ENCODE data around the gene CD74. TPM values are rescaled to one million over a fixed set of nuclear protein-coding genes. Genes with fewer than 3 reads are reported as not detected.

The CD74 gene
- total and polyA plus RNA-seq, 2 of the 4 experiments (the other 2 are of a cell fraction): 0.18 to 1.1 TPM

GRCh38 chr5:150446088-150446487 is 33.4 kb upstream of the CD74 start:
- H2BK20ac ChIP-seq (ENCODE audit: low read depth, low read length): no peak overlapping the region
- no peak overlapping the region for H3K14ac ChIP-seq (replicated peaks; ENCODE audit: low read depth, low read length)
- H3K9me3 ChIP-seq (ENCODE audit: control insufficient read depth, insufficient read depth, low read length): no peaks in the 10 kb centered on the region
- no peak for ATAC-seq (ENCODE audit: low read depth)
- H3K4me2 ChIP-seq (ENCODE audit: low read depth, low read length): no peak overlapping the region
- H4K8ac ChIP-seq (ENCODE audit: low read depth in 2 of 2, low read length in 2 of 2): no peak overlapping the region
- peaks cover 9% of the 10 kb centered on the region for H3K9me1 ChIP-seq (ENCODE audit: insufficient read depth, low read length)
- no peaks in the 10 kb centered on the region for H3K27me3 ChIP-seq (ENCODE audit: control insufficient read depth, insufficient read depth, low read length)
- no TSS peak for BruUV-seq (replicated peaks)
- H3K36me3 ChIP-seq (ENCODE audit: control insufficient read depth, insufficient read depth, low read length): peaks cover 54% of the 10 kb centered on the region
- ChIA-PET POLR2A (ENCODE audit: unreplicated experiment) (interaction anchor here (0.6 kb wide), 2 partner anchors 101 to 127 kb away, joined by 4 read pairs; no protein-coding TSS in a partner anchor), CTCF (no interaction called here)
- no peak overlapping the region for H3K4ac ChIP-seq (ENCODE audit: low read depth, low read length)
- peaks cover 4% of the 10 kb centered on the region for H3K4me1 ChIP-seq (ENCODE audit: control insufficient read depth, insufficient read depth, low read length)
- in situ Hi-C loops (cut with MboI; ENCODE audit: low sequenced_read_pairs): loop anchor here (25.0 kb wide), 2 partner anchors 609 to 809 kb away; no protein-coding TSS in a partner anchor
- WGBS, 2 experiments (ENCODE audit: extremely low coverage in 2 of 2, insufficient read length in 1 of 2): no CpG with 5 or more reads among the region's 2 CpGs
- H2BK5ac ChIP-seq (ENCODE audit: low read depth, low read length, poor library complexity, severe bottlenecking): no peak overlapping the region
- no peak overlapping the region for H2AK9ac ChIP-seq (replicated peaks; ENCODE audit: low read depth, low read length, poor library complexity)
- no peak for DNase-seq
- H3K4me3 ChIP-seq (ENCODE audit: insufficient read depth, low read depth, low read length): no peak overlapping the region
- H4K5ac ChIP-seq (ENCODE audit: low read depth, low read length): no peak overlapping the region
- H3K27ac ChIP-seq (ENCODE audit: insufficient read depth, low read length): no peak overlapping the region
- H4K91ac ChIP-seq (ENCODE audit: insufficient read depth, low read depth, low read length): no peak overlapping the region
- no peak overlapping the region for H2AFZ ChIP-seq (replicated peaks; ENCODE audit: low read length, poor library complexity)
- TF ChIP-seq MXI1 (IDR thresholded peaks at IDR 0.05; ENCODE audit: borderline replicate concordance, low read depth, low read length): no peak
- no peak for TF ChIP-seq USF2 (IDR thresholded peaks at IDR 0.05; ENCODE audit: low read depth, low read length)
- no peak for TF ChIP-seq SMC3 (IDR thresholded peaks at IDR 0.05; ENCODE audit: low read depth, low read length)
- TF ChIP-seq FOS (IDR thresholded peaks at IDR 0.05; ENCODE audit: low read depth, low read length): no peak
- TF ChIP-seq MAFK (IDR thresholded peaks at IDR 0.05; ENCODE audit: low read depth, low read length): no peak
- no peak for TF ChIP-seq POLR2A (IDR thresholded peaks at IDR 0.05; ENCODE audit: low read depth, low read length)
- TF ChIP-seq RCOR1 (IDR thresholded peaks at IDR 0.05; ENCODE audit: insufficient replicate concordance, low read length): no peak
- no peak for TF ChIP-seq NFE2L2 (IDR thresholded peaks at IDR 0.05; ENCODE audit: low read depth, low read length)
- no peak for TF ChIP-seq CTCF (conservative IDR thresholded peaks at IDR 0.05; ENCODE audit: low read depth, low read length)
- no peak for TF ChIP-seq ELK1 (IDR thresholded peaks at IDR 0.05; ENCODE audit: borderline replicate concordance, low read depth, low read length)
- no peak for TF ChIP-seq RAD21 (IDR thresholded peaks at IDR 0.05; ENCODE audit: low read length)
- no peak for TF ChIP-seq MAZ (IDR thresholded peaks at IDR 0.05; ENCODE audit: borderline replicate concordance, low read depth, low read length)
- no peak for TF ChIP-seq CEBPB (IDR thresholded peaks at IDR 0.05; ENCODE audit: low read depth, low read length)
- TF ChIP-seq CHD1 (IDR thresholded peaks at IDR 0.05; ENCODE audit: low read depth, low read length): no peak
- no peak for TF ChIP-seq RFX5 (IDR thresholded peaks at IDR 0.05; ENCODE audit: low read depth, low read length)
- TF ChIP-seq BHLHE40 (IDR thresholded peaks at IDR 0.05; ENCODE audit: low read depth, low read length): no peak
- peaks cover 76% of the 10 kb centered on the region for H4K20me1 ChIP-seq (ENCODE audit: insufficient read depth, low read length)
- H2AK5ac ChIP-seq (ENCODE audit: low read depth, low read length): no peak overlapping the region
- H2BK120ac ChIP-seq (ENCODE audit: low read depth, low read length): no peak overlapping the region
- no peak overlapping the region; the same call in 1 of the 2 replicates for H3K23ac ChIP-seq (ENCODE audit: low read depth, low read length)
- no peak overlapping the region for H3K9ac ChIP-seq (ENCODE audit: low read depth, low read length)
- dilution Hi-C loops (cut with HindIII; ENCODE audit: low sequenced_read_pairs, unreplicated experiment): no loop called here
- H2BK15ac ChIP-seq (ENCODE audit: low read depth, low read length): no peak overlapping the region
- no peak overlapping the region for H3K56ac ChIP-seq (ENCODE audit: extremely low read depth, insufficient read depth, low read length)
- intact Hi-C loops (cut with micrococcal nuclease): no loop called here
- H3K18ac ChIP-seq (ENCODE audit: low read depth, low read length): no peak overlapping the region
- peaks cover 35 to 66% of the 10 kb centered on the region in 2 experiments for H3K79me1 ChIP-seq (ENCODE audit: low read depth in 1 of 2, low read length in 2 of 2)
